IMR-90 (cell line): ENCODE data around the gene PLEK2. TPM values are rescaled to one million over a fixed set of nuclear protein-coding genes. Genes with fewer than 3 reads are reported as not detected.

Source experiments
- ATAC-seq: fragments of 200-7000 bp; cut with Tn5 transposase; 2 replicates; pipeline ENCODE4 v1.9.1; 2020; ENCODE audit warnings: low read depth, mild to moderate bottlenecking, moderate library complexity
- BruUV-seq: library from RNA; stranded (reverse); fragments of 400-500 nt; replicated peaks from 2 replicates; lab custom pipeline; 2021; lab: Mats Ljungman, UMichigan
- CTCF ChIA-PET: fragments of 300-600 bp; formaldehyde crosslinking; extraction: SDS; loops from one replicate; lab custom pipeline; 2021; ENCODE audit warnings: antibody characterized with exemption; lab: Yijun Ruan, JAX
- POLR2A ChIA-PET: fragments of 300-600 bp; sonication (Branson Sonifier 250); formaldehyde crosslinking; loops from one replicate; lab custom pipeline; 2022; ENCODE audit warnings: antibody characterized with exemption; ENCODE audit not compliant: unreplicated experiment; lab: Charles Lee
- DNase-seq: peaks from one replicate; pipeline ENCODE4 v3.0.0; 2013
- H2AFZ ChIP-seq: replicated peaks from 2 replicates; pipeline ENCODE3; 2013; ENCODE audit warnings: low read length, mild to moderate bottlenecking; ENCODE audit not compliant: poor library complexity
- H2AK5ac ChIP-seq: 2 replicates; pipeline ENCODE4 v1.6.1; 2013; ENCODE audit warnings: low read depth, low read length, inconsistent platforms
- H2AK9ac ChIP-seq: replicated peaks from 2 replicates; pipeline ENCODE3; 2013; ENCODE audit warnings: mild to moderate bottlenecking, low read depth, low read length, moderate library complexity; ENCODE audit not compliant: poor library complexity
- H2BK120ac ChIP-seq: 2 replicates; pipeline ENCODE4 v1.6.1; 2013; ENCODE audit warnings: low read depth, low read length, inconsistent platforms
- H2BK15ac ChIP-seq: 3 replicates; pipeline ENCODE4 v1.6.1; 2013; ENCODE audit warnings: low read depth, low read length, inconsistent platforms
- H2BK20ac ChIP-seq: 2 replicates; pipeline ENCODE4 v1.6.1; 2013; ENCODE audit warnings: low read depth, mild to moderate bottlenecking, inconsistent platforms, low read length, moderate library complexity
- H2BK5ac ChIP-seq: 2 replicates; pipeline ENCODE4 v1.6.1; 2013; ENCODE audit warnings: mild to moderate bottlenecking, low read depth, low read length, inconsistent platforms; ENCODE audit not compliant: poor library complexity, severe bottlenecking
- H3K14ac ChIP-seq: replicated peaks from 2 replicates; pipeline ENCODE4 v1.6.1; 2013; ENCODE audit warnings: low read depth, low read length, inconsistent platforms
- H3K18ac ChIP-seq: 2 replicates; pipeline ENCODE4 v1.6.1; 2013; ENCODE audit warnings: low read depth, low read length, control low read depth
- H3K23ac ChIP-seq: 2 replicates; pipeline ENCODE4 v1.6.1; 2013; ENCODE audit warnings: low read depth, low read length, inconsistent platforms
- H3K27ac ChIP-seq: 2 replicates; pipeline ENCODE4 v1.5.1; 2013; ENCODE audit warnings: mild to moderate bottlenecking, control low read depth, low read length; ENCODE audit not compliant: insufficient read depth
- H3K27me3 ChIP-seq: 2 replicates; pipeline ENCODE4 v1.6.1; 2013; ENCODE audit warnings: low read length; ENCODE audit not compliant: control insufficient read depth, insufficient read depth
- H3K36me3 ChIP-seq: 2 replicates; pipeline ENCODE4 v1.6.1; 2013; ENCODE audit warnings: low read length, mixed read lengths; ENCODE audit not compliant: control insufficient read depth, insufficient read depth
- H3K4ac ChIP-seq: 2 replicates; pipeline ENCODE4 v1.6.1; 2013; ENCODE audit warnings: low read depth, low read length, inconsistent platforms
- H3K4me1 ChIP-seq: 2 replicates; pipeline ENCODE4 v1.6.1; 2013; ENCODE audit warnings: low read length, mixed read lengths; ENCODE audit not compliant: control insufficient read depth, insufficient read depth
- H3K4me2 ChIP-seq: 2 replicates; pipeline ENCODE4 v1.6.1; 2013; ENCODE audit warnings: low read depth, mild to moderate bottlenecking, control low read depth, low read length, moderate library complexity
- H3K4me3 ChIP-seq: 2 replicates; pipeline ENCODE4 v1.5.1; 2013; ENCODE audit warnings: low read depth, mild to moderate bottlenecking, control low read depth, low read length, moderate library complexity; ENCODE audit not compliant: insufficient read depth
- H3K56ac ChIP-seq: 2 replicates; pipeline ENCODE4 v1.6.1; 2013; ENCODE audit warnings: low read length, inconsistent platforms; ENCODE audit not compliant: insufficient read depth; ENCODE audit errors: extremely low read depth
- H3K79me1 ChIP-seq, 2 experiments: 2 replicates each; pipeline ENCODE4 v1.6.1; 2013; ENCODE audit warnings: low read length in 2 of 2, inconsistent platforms in 1 of 2, low read depth in 1 of 2
- H3K9ac ChIP-seq: 2 replicates; pipeline ENCODE4 v1.6.1; 2013; ENCODE audit warnings: low read depth, low read length, control low read depth
- H3K9me1 ChIP-seq: 2 replicates; pipeline ENCODE4 v1.6.1; 2013; ENCODE audit warnings: low read length, inconsistent platforms; ENCODE audit not compliant: insufficient read depth
- H3K9me3 ChIP-seq: 2 replicates; pipeline ENCODE4 v1.6.1; 2013; ENCODE audit warnings: low read length; ENCODE audit not compliant: control insufficient read depth, insufficient read depth
- H4K20me1 ChIP-seq: 2 replicates; pipeline ENCODE4 v1.6.1; 2013; ENCODE audit warnings: low read length, inconsistent platforms; ENCODE audit not compliant: insufficient read depth
- H4K5ac ChIP-seq: 2 replicates; pipeline ENCODE4 v1.6.1; 2013; ENCODE audit warnings: mild to moderate bottlenecking, low read depth, low read length, control low read depth
- H4K8ac ChIP-seq, 2 experiments: 2 replicates each; pipeline ENCODE4 v1.6.1; 2013; ENCODE audit warnings: low read depth in 2 of 2, low read length in 2 of 2, control low read depth in 1 of 2, inconsistent platforms in 1 of 2
- H4K91ac ChIP-seq: 2 replicates; pipeline ENCODE4 v1.6.1; 2013; ENCODE audit warnings: low read depth, low read length, inconsistent platforms; ENCODE audit not compliant: insufficient read depth
- BHLHE40 ChIP-seq: fragments of 150-350 bp; IDR thresholded peaks from 2 replicates; pipeline ENCODE4 v1.6.1; 2016; ENCODE audit warnings: mild to moderate bottlenecking, low read depth, low read length
- CEBPB ChIP-seq: IDR thresholded peaks from 2 replicates; pipeline ENCODE4 v1.6.1; 2012; ENCODE audit warnings: low read depth, low read length, improper control_type of control experiment
- CHD1 ChIP-seq: IDR thresholded peaks from 2 replicates; pipeline ENCODE4 v1.6.1; 2012; ENCODE audit warnings: low read depth, low read length, improper control_type of control experiment
- CTCF ChIP-seq: conservative IDR thresholded peaks from 2 replicates; pipeline ENCODE4 v1.5.1; 2012; ENCODE audit warnings: mild to moderate bottlenecking, low read depth, low read length, improper control_type of control experiment
- ELK1 ChIP-seq: fragments of 150-350 bp; IDR thresholded peaks from 2 replicates; pipeline ENCODE4 v1.6.1; 2016; ENCODE audit warnings: low read depth, mild to moderate bottlenecking, low read length, moderate library complexity, borderline replicate concordance
- FOS ChIP-seq: fragments of 150-350 bp; IDR thresholded peaks from 2 replicates; pipeline ENCODE4 v1.6.1; 2016; ENCODE audit warnings: low read depth, low read length
- MAFK ChIP-seq: IDR thresholded peaks from 2 replicates; pipeline ENCODE4 v1.6.1; 2012; ENCODE audit warnings: low read depth, low read length, improper control_type of control experiment
- MAZ ChIP-seq: IDR thresholded peaks from 2 replicates; pipeline ENCODE4 v1.6.1; 2012; ENCODE audit warnings: low read depth, mild to moderate bottlenecking, low read length, improper control_type of control experiment, moderate library complexity, borderline replicate concordance
- MXI1 ChIP-seq: IDR thresholded peaks from 2 replicates; pipeline ENCODE4 v1.6.1; 2012; ENCODE audit warnings: low read depth, mild to moderate bottlenecking, low read length, moderate library complexity, borderline replicate concordance
- NFE2L2 ChIP-seq: fragments of 150-350 bp; IDR thresholded peaks from 2 replicates; pipeline ENCODE4 v1.6.1; 2016; ENCODE audit warnings: low read depth, mild to moderate bottlenecking, low read length
- POLR2A ChIP-seq: IDR thresholded peaks from 2 replicates; pipeline ENCODE4 v1.6.1; 2012; ENCODE audit warnings: mild to moderate bottlenecking, low read depth, low read length
- RAD21 ChIP-seq: IDR thresholded peaks from 2 replicates; pipeline ENCODE4 v1.6.1; 2012; ENCODE audit warnings: low read length, improper control_type of control experiment
- RCOR1 ChIP-seq: IDR thresholded peaks from 2 replicates; pipeline ENCODE4 v1.6.1; 2012; ENCODE audit warnings: mild to moderate bottlenecking, low read length, improper control_type of control experiment; ENCODE audit not compliant: insufficient replicate concordance
- RFX5 ChIP-seq: IDR thresholded peaks from 2 replicates; pipeline ENCODE4 v1.8.0; 2012; ENCODE audit warnings: low read depth, mild to moderate bottlenecking, low read length, moderate library complexity
- SMC3 ChIP-seq: fragments of 150-350 bp; IDR thresholded peaks from 2 replicates; pipeline ENCODE4 v1.6.1; 2016; ENCODE audit warnings: low read depth, mild to moderate bottlenecking, antibody characterized with exemption, low read length, moderate library complexity
- WGBS, 2 experiments: methylation state at CpG; one replicate each; pipeline versions ENCODE4 v1.1.5 to v1.1.7; 2013; ENCODE audit warnings: missing lambda C conversion rate in 2 of 2; ENCODE audit not compliant: insufficient read length in 1 of 2; ENCODE audit errors: extremely low coverage in 2 of 2; 5-methylcytosine and 5-hydroxymethylcytosine counted together
- dilution Hi-C: fragments of 300-500 bp; cut with HindIII; formaldehyde crosslinking; loops from one replicate; pipeline ENCODE4 v1.14.3; 2018; ENCODE audit warnings: low sequenced_read_pairs; ENCODE audit not compliant: unreplicated experiment
- in situ Hi-C: fragments of 300-500 bp; cut with MboI; formaldehyde crosslinking; loops from 3 replicates; pipeline ENCODE4 v1.14.3; 2019; ENCODE audit warnings: low sequenced_read_pairs, inconsistent platforms, mixed read lengths
- intact Hi-C: fragments of 100-400 bp; cut with micrococcal nuclease; formaldehyde crosslinking; loops from 2 replicates; pipeline ENCODE4 v1.10.0; 2022
- polyA plus RNA-seq, 3 experiments: library from polyadenylated mRNA; depleted of rRNA; stranded (reverse); fragments of >200 nt; gene quantifications; 2 replicates each; pipeline ENCODE4 v1.2.3, GENCODE V29; 2012; ENCODE audit warnings: low replicate concordance in 1 of 3
- total RNA-seq: library from RNA; depleted of rRNA; stranded (reverse); fragments of >200 nt; gene quantifications from 2 replicates; pipeline ENCODE4 v1.2.3, GENCODE V29; 2012
- TF ChIP-seq, protein P1 (sequence below): fragments of 150-350 bp; IDR thresholded peaks from 2 replicates; pipeline ENCODE4 v1.6.1; 2017; ENCODE audit warnings: mild to moderate bottlenecking, antibody characterized with exemption, low read length, low read depth

The PLEK2 gene
- total and polyA plus RNA-seq, 2 of the 4 experiments (the other 2 are of a cell fraction) = 1.7 to 2.5 TPM

- no peak overlapping the region for H4K8ac ChIP-seq
- no peak overlapping the region for H3K14ac ChIP-seq
- H2BK15ac ChIP-seq = no peak overlapping the region
- no peak overlapping the region for H3K27ac ChIP-seq
- H4K20me1 ChIP-seq = no peaks in the 10 kb centered on the region
- no peak overlapping the region for H2AK9ac ChIP-seq
- TF ChIP-seq RFX5 = no peak
- TF ChIP-seq, protein P1, sequence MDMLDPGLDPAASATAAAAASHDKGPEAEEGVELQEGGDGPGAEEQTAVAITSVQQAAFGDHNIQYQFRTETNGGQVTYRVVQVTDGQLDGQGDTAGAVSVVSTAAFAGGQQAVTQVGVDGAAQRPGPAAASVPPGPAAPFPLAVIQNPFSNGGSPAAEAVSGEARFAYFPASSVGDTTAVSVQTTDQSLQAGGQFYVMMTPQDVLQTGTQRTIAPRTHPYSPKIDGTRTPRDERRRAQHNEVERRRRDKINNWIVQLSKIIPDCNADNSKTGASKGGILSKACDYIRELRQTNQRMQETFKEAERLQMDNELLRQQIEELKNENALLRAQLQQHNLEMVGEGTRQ = no peak
- TF ChIP-seq POLR2A = no peak
- no peak for TF ChIP-seq ELK1
- no peak for TF ChIP-seq FOS
- TF ChIP-seq CHD1 = no peak
- no peak for TF ChIP-seq MAFK
- no peak for TF ChIP-seq MXI1
- no peak for TF ChIP-seq CEBPB
- no peak for TF ChIP-seq NFE2L2
- TF ChIP-seq CTCF = no peak
- TF ChIP-seq SMC3 = no peak
- no peak for TF ChIP-seq MAZ
- no peak for TF ChIP-seq RAD21
- no peak for TF ChIP-seq RCOR1
- TF ChIP-seq BHLHE40 = no peak
- ChIA-PET POLR2A (no interaction called here), CTCF (no interaction called here)
- no peak overlapping the region for H3K9ac ChIP-seq
- no peak overlapping the region for H4K91ac ChIP-seq
- H3K9me3 ChIP-seq = no peaks in the 10 kb centered on the region
- H3K4ac ChIP-seq = no peak overlapping the region
- BruUV-seq = no TSS peak
- H3K79me1 ChIP-seq = no peaks in the 10 kb centered on the region
- H3K56ac ChIP-seq = no peak overlapping the region
- no peak overlapping the region for H3K4me2 ChIP-seq
- H2BK120ac ChIP-seq = no peak overlapping the region
- peaks cover 8% of the 10 kb centered on the region; the same call in 1 of the 2 replicates for H3K9me1 ChIP-seq
- WGBS, 2 experiments = 80% methylated on average over 1 of the region's 9 CpGs; no CpG with 5 or more reads in 1 of the 2 experiments
- H3K4me1 ChIP-seq = peaks cover 5% of the 10 kb centered on the region
- H2BK5ac ChIP-seq = no peak overlapping the region
- peak overlapping the region; percentile 69 for H2AFZ ChIP-seq
- no peak overlapping the region for H3K23ac ChIP-seq
- H3K27me3 ChIP-seq = no peaks in the 10 kb centered on the region
- no peak overlapping the region for H3K18ac ChIP-seq
- dilution Hi-C loops = no loop called here
- DNase-seq = no peak
- H2AK5ac ChIP-seq = no peak overlapping the region
- intact Hi-C loops = no loop called here
- ATAC-seq = no peak
- no peaks in the 10 kb centered on the region for H3K36me3 ChIP-seq
- in situ Hi-C loops = no loop called here
- H3K4me3 ChIP-seq = no peak overlapping the region
- no peak overlapping the region for H2BK20ac ChIP-seq
- H4K5ac ChIP-seq = no peak overlapping the region
Observed at GRCh38 chr14:67410313-67410712, 1.7 kb downstream of the PLEK2 start.
